K562 (cell line): ENCODE measurements around the gene PHEX.

ENCODE experiments used
- CEBPB ChIP-seq: fragments of 450-650 bp; IDR thresholded peaks from 2 replicates; pipeline ENCODE4 v1.6.1; 2016; ENCODE audit warnings: missing genetic modification characterization, missing compliant biosample characterization
- ELF4 ChIP-seq: fragments of 450-650 bp; formaldehyde crosslinking; IDR thresholded peaks from 2 replicates; pipeline ENCODE4 v1.4.0; 2022; ENCODE audit warnings: missing genetic modification characterization
- FOXK1 ChIP-seq: sonication (generic); formaldehyde crosslinking; IDR thresholded peaks from 2 replicates; pipeline ENCODE4 v1.8.0; 2022; ENCODE audit warnings: missing genetic modification reagents, mild to moderate bottlenecking, borderline replicate concordance
- KDM1A ChIP-seq, 2 experiments: fragments of 450-650 bp; IDR thresholded peaks; 2 replicates each; pipeline ENCODE4 v1.6.1; 2016; ENCODE audit warnings: mild to moderate bottlenecking in 2 of 2
- MYNN ChIP-seq, 2 experiments: sonication (generic); formaldehyde crosslinking in 1 of 2; IDR thresholded peaks; 2 replicates each; pipeline versions ENCODE4 v1.5.0 to v1.6.1; 2016 to 2020; ENCODE audit warnings: antibody characterized with exemption in 1 of 2, missing genetic modification reagents in 1 of 2
- POLR2A ChIP-seq: fragments of 450-650 bp; conservative IDR thresholded peaks from 2 replicates; pipeline ENCODE4 v1.6.1; 2016
- SIN3A ChIP-seq, 2 experiments: fragments of 150-350 bp in 1 of 2; IDR thresholded peaks; 2 replicates each; pipeline ENCODE4 v1.6.1; 2011 to 2016; ENCODE audit warnings: borderline replicate concordance in 2 of 2, low read depth in 2 of 2, low read length in 2 of 2, mild to moderate bottlenecking in 2 of 2, moderate library complexity in 2 of 2; ENCODE audit not compliant: control insufficient read depth in 1 of 2
- SNRNP70 ChIP-seq: fragments of 200-400 bp; formaldehyde crosslinking; optimal IDR thresholded peaks from 2 replicates; pipeline ENCODE3; 2017; ENCODE audit warnings: low read depth, low read length
- U2AF1 ChIP-seq: fragments of 200-400 bp; formaldehyde crosslinking; optimal IDR thresholded peaks from 2 replicates; pipeline ENCODE3; 2017; ENCODE audit warnings: mild to moderate bottlenecking, low read depth, low read length, moderate library complexity
- ZNF384 ChIP-seq: IDR thresholded peaks from 2 replicates; pipeline ENCODE4 v1.6.1; 2012; ENCODE audit warnings: low read depth, low read length, improper control_type of control experiment
- TF ChIP-seq, protein P1 (sequence below): fragments of 450-650 bp; formaldehyde crosslinking; IDR thresholded peaks from 2 replicates; pipeline ENCODE4 v1.4.0; 2022; ENCODE audit warnings: missing genetic modification characterization
- TF ChIP-seq, protein P2 (sequence below), 3 experiments: IDR thresholded peaks in 2 of 3; conservative IDR thresholded peaks in 1 of 3; 2 replicates each; pipeline ENCODE4 v1.5.1; 2011 to 2012; ENCODE audit warnings: low read length in 3 of 3, mild to moderate bottlenecking in 3 of 3, control low read depth in 2 of 3, improper control_type of control experiment in 1 of 3, inconsistent platforms in 1 of 3, low read depth in 1 of 3, mixed read lengths in 1 of 3, moderate library complexity in 1 of 3; ENCODE audit not compliant: insufficient read depth in 2 of 3
- TF ChIP-seq, protein P3 (sequence below): fragments of 200-800 bp; sonication (Bioruptor generic); IDR thresholded peaks from 2 replicates; pipeline ENCODE4 v1.6.1; 2016; ENCODE audit warnings: missing genetic modification characterization, missing compliant biosample characterization
- TF ChIP-seq, protein P4 (sequence below): fragments of 250-450 bp; sonication (Bioruptor Pico); IDR thresholded peaks from 2 replicates; pipeline ENCODE4 v1.5.0; 2021

DNA sequence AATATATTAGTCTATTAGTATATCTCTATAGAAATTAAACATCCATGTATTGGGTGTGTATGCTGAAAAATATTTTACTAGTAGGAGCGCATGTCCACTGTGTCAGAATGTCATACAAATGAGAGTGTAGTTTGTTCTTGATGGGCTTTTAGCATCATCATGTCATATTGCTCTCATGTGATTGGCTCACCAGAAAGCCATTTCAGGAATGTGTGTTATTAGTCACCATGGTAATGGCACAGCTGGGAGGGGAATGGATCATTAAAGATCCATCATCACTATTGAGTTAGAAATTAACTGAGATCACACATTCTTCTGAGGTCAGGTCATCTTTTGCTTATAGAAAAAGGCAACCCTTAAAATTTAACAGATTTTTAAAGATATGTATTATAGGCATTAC is 77.3 kb downstream of the PHEX start:
- TF ChIP-seq SIN3A (IDR thresholded peaks at IDR 0.05; ENCODE audit: borderline replicate concordance in 2 of 2, control insufficient read depth in 1 of 2, low read depth in 2 of 2, low read length in 2 of 2) = no peak
- TF ChIP-seq CEBPB = no peak
- TF ChIP-seq, protein P1, sequence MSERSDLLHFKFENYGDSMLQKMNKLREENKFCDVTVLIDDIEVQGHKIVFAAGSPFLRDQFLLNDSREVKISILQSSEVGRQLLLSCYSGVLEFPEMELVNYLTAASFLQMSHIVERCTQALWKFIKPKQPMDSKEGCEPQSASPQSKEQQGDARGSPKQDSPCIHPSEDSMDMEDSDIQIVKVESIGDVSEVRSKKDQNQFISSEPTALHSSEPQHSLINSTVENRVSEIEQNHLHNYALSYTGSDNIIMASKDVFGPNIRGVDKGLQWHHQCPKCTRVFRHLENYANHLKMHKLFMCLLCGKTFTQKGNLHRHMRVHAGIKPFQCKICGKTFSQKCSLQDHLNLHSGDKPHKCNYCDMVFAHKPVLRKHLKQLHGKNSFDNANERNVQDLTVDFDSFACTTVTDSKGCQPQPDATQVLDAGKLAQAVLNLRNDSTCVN = no peak
- no peak for TF ChIP-seq SNRNP70
- no peak for TF ChIP-seq MYNN (IDR thresholded peaks at IDR 0.05)
- TF ChIP-seq MYNN (CRISPR knock-in tag; IDR thresholded peaks at IDR 0.05) = no peak
- TF ChIP-seq, protein P2, sequence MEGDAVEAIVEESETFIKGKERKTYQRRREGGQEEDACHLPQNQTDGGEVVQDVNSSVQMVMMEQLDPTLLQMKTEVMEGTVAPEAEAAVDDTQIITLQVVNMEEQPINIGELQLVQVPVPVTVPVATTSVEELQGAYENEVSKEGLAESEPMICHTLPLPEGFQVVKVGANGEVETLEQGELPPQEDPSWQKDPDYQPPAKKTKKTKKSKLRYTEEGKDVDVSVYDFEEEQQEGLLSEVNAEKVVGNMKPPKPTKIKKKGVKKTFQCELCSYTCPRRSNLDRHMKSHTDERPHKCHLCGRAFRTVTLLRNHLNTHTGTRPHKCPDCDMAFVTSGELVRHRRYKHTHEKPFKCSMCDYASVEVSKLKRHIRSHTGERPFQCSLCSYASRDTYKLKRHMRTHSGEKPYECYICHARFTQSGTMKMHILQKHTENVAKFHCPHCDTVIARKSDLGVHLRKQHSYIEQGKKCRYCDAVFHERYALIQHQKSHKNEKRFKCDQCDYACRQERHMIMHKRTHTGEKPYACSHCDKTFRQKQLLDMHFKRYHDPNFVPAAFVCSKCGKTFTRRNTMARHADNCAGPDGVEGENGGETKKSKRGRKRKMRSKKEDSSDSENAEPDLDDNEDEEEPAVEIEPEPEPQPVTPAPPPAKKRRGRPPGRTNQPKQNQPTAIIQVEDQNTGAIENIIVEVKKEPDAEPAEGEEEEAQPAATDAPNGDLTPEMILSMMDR (IDR thresholded peaks at IDR 0.05 in 2 of 3, conservative IDR thresholded peaks at IDR 0.05 in 1 of 3; ENCODE audit: insufficient read depth in 2 of 3, low read depth in 1 of 3, low read length in 3 of 3) = no peak
- TF ChIP-seq KDM1A (IDR thresholded peaks at IDR 0.05) = no peak
- TF ChIP-seq, protein P3, sequence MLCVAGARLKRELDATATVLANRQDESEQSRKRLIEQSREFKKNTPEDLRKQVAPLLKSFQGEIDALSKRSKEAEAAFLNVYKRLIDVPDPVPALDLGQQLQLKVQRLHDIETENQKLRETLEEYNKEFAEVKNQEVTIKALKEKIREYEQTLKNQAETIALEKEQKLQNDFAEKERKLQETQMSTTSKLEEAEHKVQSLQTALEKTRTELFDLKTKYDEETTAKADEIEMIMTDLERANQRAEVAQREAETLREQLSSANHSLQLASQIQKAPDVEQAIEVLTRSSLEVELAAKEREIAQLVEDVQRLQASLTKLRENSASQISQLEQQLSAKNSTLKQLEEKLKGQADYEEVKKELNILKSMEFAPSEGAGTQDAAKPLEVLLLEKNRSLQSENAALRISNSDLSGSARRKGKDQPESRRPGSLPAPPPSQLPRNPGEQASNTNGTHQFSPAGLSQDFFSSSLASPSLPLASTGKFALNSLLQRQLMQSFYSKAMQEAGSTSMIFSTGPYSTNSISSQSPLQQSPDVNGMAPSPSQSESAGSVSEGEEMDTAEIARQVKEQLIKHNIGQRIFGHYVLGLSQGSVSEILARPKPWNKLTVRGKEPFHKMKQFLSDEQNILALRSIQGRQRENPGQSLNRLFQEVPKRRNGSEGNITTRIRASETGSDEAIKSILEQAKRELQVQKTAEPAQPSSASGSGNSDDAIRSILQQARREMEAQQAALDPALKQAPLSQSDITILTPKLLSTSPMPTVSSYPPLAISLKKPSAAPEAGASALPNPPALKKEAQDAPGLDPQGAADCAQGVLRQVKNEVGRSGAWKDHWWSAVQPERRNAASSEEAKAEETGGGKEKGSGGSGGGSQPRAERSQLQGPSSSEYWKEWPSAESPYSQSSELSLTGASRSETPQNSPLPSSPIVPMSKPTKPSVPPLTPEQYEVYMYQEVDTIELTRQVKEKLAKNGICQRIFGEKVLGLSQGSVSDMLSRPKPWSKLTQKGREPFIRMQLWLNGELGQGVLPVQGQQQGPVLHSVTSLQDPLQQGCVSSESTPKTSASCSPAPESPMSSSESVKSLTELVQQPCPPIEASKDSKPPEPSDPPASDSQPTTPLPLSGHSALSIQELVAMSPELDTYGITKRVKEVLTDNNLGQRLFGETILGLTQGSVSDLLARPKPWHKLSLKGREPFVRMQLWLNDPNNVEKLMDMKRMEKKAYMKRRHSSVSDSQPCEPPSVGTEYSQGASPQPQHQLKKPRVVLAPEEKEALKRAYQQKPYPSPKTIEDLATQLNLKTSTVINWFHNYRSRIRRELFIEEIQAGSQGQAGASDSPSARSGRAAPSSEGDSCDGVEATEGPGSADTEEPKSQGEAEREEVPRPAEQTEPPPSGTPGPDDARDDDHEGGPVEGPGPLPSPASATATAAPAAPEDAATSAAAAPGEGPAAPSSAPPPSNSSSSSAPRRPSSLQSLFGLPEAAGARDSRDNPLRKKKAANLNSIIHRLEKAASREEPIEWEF (CRISPR knock-in tag) = no peak
- TF ChIP-seq, protein P4, sequence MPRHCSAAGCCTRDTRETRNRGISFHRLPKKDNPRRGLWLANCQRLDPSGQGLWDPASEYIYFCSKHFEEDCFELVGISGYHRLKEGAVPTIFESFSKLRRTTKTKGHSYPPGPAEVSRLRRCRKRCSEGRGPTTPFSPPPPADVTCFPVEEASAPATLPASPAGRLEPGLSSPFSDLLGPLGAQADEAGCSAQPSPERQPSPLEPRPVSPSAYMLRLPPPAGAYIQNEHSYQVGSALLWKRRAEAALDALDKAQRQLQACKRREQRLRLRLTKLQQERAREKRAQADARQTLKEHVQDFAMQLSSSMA (CRISPR knock-in tag) = no peak
- TF ChIP-seq ZNF384 = no peak
- TF ChIP-seq POLR2A = no peak
- no peak for TF ChIP-seq FOXK1 (CRISPR knock-in tag)
- TF ChIP-seq U2AF1 = no peak
- TF ChIP-seq ELF4 (CRISPR knock-in tag) = no peak
